ENCODE results near the gene EPB41L1.

DNA sequence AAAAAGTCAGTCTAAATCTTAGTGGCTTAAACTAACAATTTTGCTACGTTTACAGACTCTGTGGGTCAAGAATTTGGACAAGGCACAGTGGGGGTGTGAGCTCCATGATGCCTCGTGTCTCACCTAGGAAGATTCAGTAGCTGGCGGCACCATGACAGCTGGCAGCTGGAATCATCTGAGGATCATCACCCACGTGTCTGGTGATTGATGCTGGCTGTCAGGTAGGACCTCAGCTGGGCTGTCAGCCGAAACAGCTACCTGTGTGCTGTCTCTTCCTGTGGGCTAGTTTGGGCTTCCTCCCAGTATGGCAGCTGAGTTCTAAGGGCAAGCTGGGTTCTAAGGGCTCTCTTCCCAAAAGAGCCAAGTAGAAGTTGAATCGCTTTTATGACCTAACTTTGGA, 125.2 kb downstream of the EPB41L1 start:
- TF ChIP-seq SUZ12 (IDR thresholded peaks at IDR 0.05) (no peak), BHLHE40 (IDR thresholded peaks at IDR 0.05; ENCODE audit: borderline replicate concordance) (no peak), ZNF384 (IDR thresholded peaks at IDR 0.05) (no peak), SP1 (IDR thresholded peaks at IDR 0.05) (no peak), NFRKB (IDR thresholded peaks at IDR 0.05) (no peak), FOXM1 (IDR thresholded peaks at IDR 0.05; ENCODE audit: borderline replicate concordance) (no peak)
